ENCODE results near the gene HECW1.

HECW1 gene

DNA sequence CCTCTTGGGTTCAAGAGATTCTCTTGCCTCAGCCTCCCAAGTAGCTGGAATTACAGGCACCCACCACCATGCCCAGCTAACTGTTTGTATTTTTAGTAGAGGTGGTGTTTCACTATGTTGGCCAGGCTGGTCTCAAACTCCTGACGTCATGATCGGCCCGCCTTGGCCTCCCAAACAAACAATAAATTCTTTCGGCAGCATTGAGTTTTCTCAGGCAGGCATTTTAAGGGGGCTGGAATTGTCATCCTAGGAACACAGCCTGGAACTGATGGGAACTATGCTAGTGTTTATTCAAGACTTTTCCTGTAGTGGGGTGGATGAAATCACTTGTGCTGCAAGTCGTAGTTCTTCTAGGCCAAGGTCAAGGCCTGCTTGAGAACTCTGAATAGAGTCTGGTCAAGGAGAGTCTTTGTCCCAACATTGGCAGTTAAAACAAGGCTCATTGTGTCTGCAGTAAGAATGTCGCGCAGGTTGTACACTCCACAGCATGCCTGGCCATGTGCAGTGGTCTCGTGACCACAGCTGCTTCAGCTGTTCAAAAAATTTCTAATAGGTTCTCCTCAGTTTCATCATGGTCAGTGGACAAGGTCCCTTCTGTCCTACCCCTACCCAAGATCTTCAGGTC is 92.8 kb downstream of the HECW1 start:
- TF ChIP-seq FOXP2 (optimal IDR thresholded peaks at IDR 0.05; ENCODE audit: borderline replicate concordance, extremely low read depth, extremely low read length, insufficient read depth), result no peak

DNA sequence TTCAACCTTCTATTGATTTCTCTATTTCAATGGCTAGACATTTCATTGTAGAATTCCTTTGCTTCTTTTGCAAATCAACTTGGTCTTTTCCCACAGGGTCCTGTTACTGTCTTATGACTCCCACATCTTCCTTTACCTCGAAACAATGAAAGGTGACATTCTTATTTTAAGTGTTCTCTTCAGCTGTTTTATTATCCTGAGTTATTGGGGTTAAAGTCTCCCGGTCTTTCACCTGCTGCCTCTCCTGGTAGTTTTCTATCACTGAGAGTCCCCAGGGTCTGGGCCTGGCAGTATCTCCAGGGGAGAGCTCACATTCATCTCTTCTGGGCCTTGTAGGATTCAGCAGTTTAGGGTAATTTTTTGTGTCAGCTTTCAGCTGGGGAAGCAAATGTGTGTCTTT is 95.8 kb downstream of the HECW1 start:
- no peak for TF ChIP-seq POLR2AphosphoS5 (IDR thresholded peaks at IDR 0.05; ENCODE audit: low read depth, low read length)
- no peak for TF ChIP-seq TAF1 (IDR thresholded peaks at IDR 0.05; ENCODE audit: borderline replicate concordance, insufficient read depth, low read length)
- TF ChIP-seq REST (IDR thresholded peaks at IDR 0.05; ENCODE audit: insufficient read depth in 1 of 2, low read depth in 2 of 2, low read length in 2 of 2), result no peak
- no peak for TF ChIP-seq FOXP2 (optimal IDR thresholded peaks at IDR 0.05; ENCODE audit: borderline replicate concordance, extremely low read depth, extremely low read length, insufficient read depth)
- no peak for TF ChIP-seq SIN3A (IDR thresholded peaks at IDR 0.05; ENCODE audit: borderline replicate concordance, insufficient read depth, low read length)

DNA sequence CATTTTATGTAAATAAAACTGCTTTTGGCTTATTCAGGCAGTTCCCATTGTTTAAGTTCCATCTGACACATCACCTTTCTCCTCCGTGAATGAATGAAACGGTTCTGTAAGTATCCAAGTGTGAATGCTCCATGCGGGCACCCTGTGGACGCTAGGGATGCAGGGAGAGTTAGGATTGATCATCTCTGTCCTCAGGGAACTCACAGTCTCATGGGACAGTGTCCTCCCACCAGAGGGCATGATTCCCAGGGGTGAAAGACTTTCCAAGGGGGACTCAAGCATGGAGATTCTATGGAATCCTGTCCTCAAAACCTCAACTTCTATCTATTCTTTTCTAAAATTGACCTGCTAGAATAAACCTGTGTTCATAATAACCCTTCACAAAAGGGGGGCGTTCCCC is 98.8 kb downstream of the HECW1 start:
- TF ChIP-seq REST (IDR thresholded peaks at IDR 0.05; ENCODE audit: insufficient read depth in 1 of 2, low read depth in 2 of 2, low read length in 2 of 2) (no peak), SIN3A (IDR thresholded peaks at IDR 0.05; ENCODE audit: borderline replicate concordance, insufficient read depth, low read length) (no peak), TAF1 (IDR thresholded peaks at IDR 0.05; ENCODE audit: borderline replicate concordance, insufficient read depth, low read length) (no peak), POLR2AphosphoS5 (IDR thresholded peaks at IDR 0.05; ENCODE audit: low read depth, low read length) (no peak), FOXP2 (optimal IDR thresholded peaks at IDR 0.05; ENCODE audit: borderline replicate concordance, extremely low read depth, extremely low read length, insufficient read depth) (no peak)

DNA sequence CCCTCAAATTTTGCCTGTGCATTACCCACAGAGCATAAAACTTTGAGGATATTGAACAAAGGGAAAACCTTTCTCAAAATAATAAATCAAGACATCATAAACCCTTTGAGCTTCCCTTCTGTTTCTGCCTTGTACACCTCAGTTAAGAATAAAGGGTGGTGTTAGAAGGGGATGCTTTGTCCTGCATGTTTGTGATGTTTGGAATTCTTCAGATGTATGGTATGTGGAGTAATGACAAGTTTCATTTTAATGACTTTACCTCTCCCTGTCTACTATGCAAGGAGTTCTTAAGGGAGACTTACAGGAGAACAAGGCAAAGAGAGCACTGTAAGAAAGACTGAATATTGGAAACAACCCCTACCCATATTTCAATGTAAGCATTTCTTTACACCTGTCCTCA is 99.2 kb downstream of the HECW1 start:
- TF ChIP-seq FOXP2 (optimal IDR thresholded peaks at IDR 0.05; ENCODE audit: borderline replicate concordance, extremely low read depth, extremely low read length, insufficient read depth) (no peak), REST (IDR thresholded peaks at IDR 0.05; ENCODE audit: insufficient read depth in 1 of 2, low read depth in 2 of 2, low read length in 2 of 2) (no peak), SIN3A (IDR thresholded peaks at IDR 0.05; ENCODE audit: borderline replicate concordance, insufficient read depth, low read length) (no peak), TAF1 (IDR thresholded peaks at IDR 0.05; ENCODE audit: borderline replicate concordance, insufficient read depth, low read length) (no peak), POLR2AphosphoS5 (IDR thresholded peaks at IDR 0.05; ENCODE audit: low read depth, low read length) (no peak)

DNA sequence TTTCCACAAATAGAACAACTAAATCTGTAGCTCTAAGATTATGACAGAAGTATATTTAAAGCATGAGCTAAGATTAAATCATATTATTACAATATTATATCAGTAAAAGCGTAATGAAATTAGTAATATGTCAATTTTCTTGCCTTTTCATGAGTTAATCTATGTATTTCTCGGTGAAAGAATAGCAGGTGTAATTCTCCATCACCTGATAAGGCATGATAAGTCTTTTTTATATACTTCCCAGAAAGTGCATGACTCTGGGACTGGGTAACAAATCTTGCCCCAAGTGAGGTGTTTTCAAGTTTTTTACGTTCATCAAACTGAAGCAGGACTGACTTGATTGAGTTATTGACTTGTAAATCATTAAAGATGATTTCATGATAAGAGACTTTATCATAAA is 100.5 kb downstream of the HECW1 start:
- TF ChIP-seq POLR2AphosphoS5 (IDR thresholded peaks at IDR 0.05; ENCODE audit: low read depth, low read length) (no peak), FOXP2 (optimal IDR thresholded peaks at IDR 0.05; ENCODE audit: borderline replicate concordance, extremely low read depth, extremely low read length, insufficient read depth) (no peak), TAF1 (IDR thresholded peaks at IDR 0.05; ENCODE audit: borderline replicate concordance, insufficient read depth, low read length) (no peak), SIN3A (IDR thresholded peaks at IDR 0.05; ENCODE audit: borderline replicate concordance, insufficient read depth, low read length) (no peak), REST (IDR thresholded peaks at IDR 0.05; ENCODE audit: insufficient read depth in 1 of 2, low read depth in 2 of 2, low read length in 2 of 2) (no peak)
